Transverse colon (tissue), 4 donors: ENCODE results near the gene MAFB.

Experiments
- CTCF ChIP-seq, 5 experiments: fragments of 200-600 bp in 3 of 5; fragments of 450-650 bp in 2 of 5; sonication (generic) in 3 of 5; IDR thresholded peaks; 1 replicate in 2 of 5; 2 replicates in 3 of 5; pipeline ENCODE4 v1.5.1; 2016 to 2017; ENCODE audit warnings: antibody characterized with exemption in 5 of 5, inconsistent platforms in 3 of 5, mild to moderate bottlenecking in 2 of 5, moderate library complexity in 1 of 5
- EP300 ChIP-seq: sonication (generic); formaldehyde crosslinking; IDR thresholded peaks from one replicate; pipeline ENCODE4 v1.6.1; 2017; ENCODE audit warnings: antibody characterized with exemption, low read depth
- POLR2AphosphoS5 ChIP-seq, 3 donors: sonication (generic); formaldehyde crosslinking; IDR thresholded peaks; one replicate each; pipeline ENCODE4 v1.6.1; 2016; ENCODE audit warnings: antibody characterized with exemption in 3 of 3

- TF ChIP-seq EP300: no peak
- no peak for TF ChIP-seq CTCF (IDR thresholded peaks at IDR 0.05)
- no peak for TF ChIP-seq POLR2AphosphoS5 (IDR thresholded peaks at IDR 0.05)
Measured at GRCh38 chr20:40710603-40711002, 21.6 kb upstream of the MAFB start.
